Activated CD4-positive, alpha-beta T cell treated with anti-CD3 and anti-CD28 coated beads for 48 hours (primary cell): ENCODE data around the gene GPR37.

Experiments used
- DNase-seq: peaks from one replicate; pipeline ENCODE4 v3.0.0-alpha.2; 2020

The GPR37 gene

GRCh38 chr7:124780056-124780455, 14.5 kb upstream of the GPR37 start:
- DNase-seq = no peak

- no peak for DNase-seq
Observed at GRCh38 chr7:124779620-124780019, 14.0 kb upstream of the GPR37 start.

GRCh38 chr7:124779194-124779593, 13.6 kb upstream of the GPR37 start:
- no peak for DNase-seq

GRCh38 chr7:124777268-124777667, 11.7 kb upstream of the GPR37 start:
- no peak for DNase-seq

GRCh38 chr7:124776153-124776552, 10.6 kb upstream of the GPR37 start:
- no peak for DNase-seq

- DNase-seq = no peak
Observed at GRCh38 chr7:124775422-124775821, 9.8 kb upstream of the GPR37 start.

- DNase-seq = no peak
Observed at GRCh38 chr7:124773938-124774337, 8.3 kb upstream of the GPR37 start.

GRCh38 chr7:124773339-124773738, 7.7 kb upstream of the GPR37 start:
- DNase-seq = no peak

- DNase-seq = no peak
Observed at GRCh38 chr7:124769136-124769535, 3.5 kb upstream of the GPR37 start.

- no peak for DNase-seq
Observed at GRCh38 chr7:124768525-124768924, 2.9 kb upstream of the GPR37 start.

- peak; percentile 31 for DNase-seq
Observed at GRCh38 chr7:124764847-124765400, 668 bp downstream of the GPR37 start.

GRCh38 chr7:124764051-124764846, 1.3 kb downstream of the GPR37 start:
- no peak for DNase-seq

- no peak for DNase-seq
Observed at GRCh38 chr7:124762611-124763143, 2.9 kb downstream of the GPR37 start.

- DNase-seq = no peak
Observed at GRCh38 chr7:124761164-124761715, 4.4 kb downstream of the GPR37 start.

GRCh38 chr7:124758327-124758726, 7.3 kb downstream of the GPR37 start:
- DNase-seq = no peak

- DNase-seq = no peak
Observed at GRCh38 chr7:124754576-124755268, 10.9 kb downstream of the GPR37 start.

- no peak for DNase-seq
Observed at GRCh38 chr7:124752310-124752709, 13.3 kb downstream of the GPR37 start.

GRCh38 chr7:124751027-124751426, 14.6 kb downstream of the GPR37 start:
- no peak for DNase-seq

GRCh38 chr7:124747072-124747471, 18.5 kb downstream of the GPR37 start:
- DNase-seq = no peak

GRCh38 chr7:124738639-124739038, 27.0 kb downstream of the GPR37 start:
- no peak for DNase-seq

GRCh38 chr7:124737760-124738300, 27.8 kb downstream of the GPR37 start:
- no peak for DNase-seq

GRCh38 chr7:124728610-124729009, 37.0 kb downstream of the GPR37 start:
- DNase-seq = no peak

- DNase-seq = no peak
Observed at GRCh38 chr7:124724507-124725192, 40.9 kb downstream of the GPR37 start.
